ENCODE measurements around the gene SLC6A19. TPM values are rescaled to one million over a fixed set of nuclear protein-coding genes. Genes with fewer than 3 reads are reported as not detected.
A peak's percentile ranks its signal among the peaks of the same experiment; 100 is the strongest.

The SLC6A19 gene
- total and polyA plus RNA-seq, 2 of the 13 experiments (the other 11 are each of a cell fraction or from before 2014, with no cell fraction given), result 0.02 TPM; not detected in 1

DNA sequence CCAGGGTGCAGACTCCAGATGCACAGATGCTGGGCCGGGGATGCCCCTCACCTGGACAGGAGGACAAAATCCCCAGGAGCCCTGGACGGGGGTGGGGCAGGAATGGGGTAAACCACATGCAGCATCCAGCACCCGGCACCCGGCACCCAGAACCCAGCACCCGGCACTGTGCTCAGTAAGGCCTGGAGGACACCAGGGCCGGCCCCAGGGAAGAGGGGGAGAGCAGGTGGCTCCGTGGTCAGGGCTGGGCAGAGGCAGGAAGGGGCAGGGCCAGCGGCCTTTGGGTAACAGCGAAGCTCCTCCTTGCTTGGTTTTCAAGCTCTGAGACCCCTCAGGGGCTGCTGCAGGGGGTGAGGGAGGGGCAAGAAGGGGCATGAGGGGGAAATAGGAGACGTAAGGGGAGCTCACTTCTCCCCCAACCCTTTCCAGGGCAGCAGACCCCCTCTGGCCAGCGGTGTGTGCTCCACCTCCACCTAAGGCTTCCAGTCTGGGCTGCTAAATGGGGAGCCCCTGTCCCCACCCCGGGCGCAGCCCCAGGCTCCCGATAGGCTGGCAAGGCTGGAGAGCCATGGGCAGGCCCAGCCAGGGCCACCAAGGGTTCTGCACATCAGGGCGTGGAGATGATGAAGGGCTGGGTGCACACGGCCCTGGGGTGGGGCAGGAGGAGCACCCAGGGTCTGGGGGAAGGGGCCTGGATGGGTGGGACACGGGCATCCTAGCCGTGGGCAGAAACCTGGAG lies 17.8 kb upstream of the SLC6A19 start:
- Histone ChIP-seq H3K36me3 (replicated peaks in 1 of 2; ENCODE audit: control insufficient read depth in 1 of 2, insufficient read depth in 2 of 2, low read length in 2 of 2) (no peaks in the 10 kb centered on the region), H3K27ac (ENCODE audit: extremely low read length, insufficient read depth, low read length) (peak overlapping the region; percentile 99), H3K9me3 (ENCODE audit: low read length) (no peaks in the 10 kb centered on the region), H3K9ac (ENCODE audit: insufficient read depth, low read depth, low read length) (peak overlapping the region; percentile 83), H3K79me2 (ENCODE audit: insufficient read depth, low read length) (no peaks in the 10 kb centered on the region), H3K27me3 (ENCODE audit: control insufficient read depth in 1 of 2, insufficient read depth in 2 of 2, low read length in 2 of 2) (no peaks in the 10 kb centered on the region; a peak in 1 of 5 replicates), H3K4me3 (replicated peaks in 1 of 3; ENCODE audit: insufficient read depth in 1 of 3, low read depth in 2 of 3, low read length in 3 of 3) (peak overlapping the region; percentile 39 to 79 (median 74); a peak in 5 of 6 replicates), H2AFZ (ENCODE audit: low read length) (no peak overlapping the region), H4K20me1 (ENCODE audit: insufficient read depth, low read length) (no peaks in the 10 kb centered on the region), H3K4me1 (ENCODE audit: insufficient read depth, low read length) (peaks cover 89% of the 10 kb centered on the region), H3K4me2 (ENCODE audit: low read depth, low read length) (peak overlapping the region; percentile 91)
- POLR2A ChIA-PET, result interaction anchor here (0.8 to 3.6 kb wide), 14 partner anchors 10 to 451 kb away, joined by 3 to 47 read pairs (median 6); partner anchors contain the start of genes BRD9, SLC6A19 and TRIP13
- ATAC-seq (peak; percentile 51), DNase-seq (ENCODE audit: low spot score) (no peak), FAIRE-seq (no peak)
- 11% methylated on average over 13 of the region's 18 CpGs for WGBS (ENCODE audit: low lambda C conversion rate)
- in situ Hi-C loops (cut with HindIII; ENCODE audit: extremely low pct_ligation_motif_present, low pct_unique_long_range_greater_than_20kb), result no loop called here
- intact Hi-C loops (cut with micrococcal nuclease; ENCODE audit: unreplicated experiment), result loop anchor here (1.0 kb wide), 1 partner anchor 9 kb away; no protein-coding TSS in a partner anchor
- CTCF ChIA-PET (ENCODE audit: low intra/inter-chr PET ratio, low total read pairs), result no interaction called here
- no TSS peak for BruUV-seq (replicated peaks)
- TF ChIP-seq AGO1 (IDR thresholded peaks at IDR 0.05; ENCODE audit: low read depth, low read length, poor library complexity, severe bottlenecking) (peak; percentile 27), DNMT1 (CRISPR knock-in tag; IDR thresholded peaks at IDR 0.05) (no peak), MED8 (CRISPR knock-in tag; IDR thresholded peaks at IDR 0.05; ENCODE audit: insufficient replicate concordance) (peak; percentile 28), ZNF776 (CRISPR knock-in tag; IDR thresholded peaks at IDR 0.05) (peak; percentile 58; the same call in 1 of the 2 replicates), MTF2 (CRISPR knock-in tag; IDR thresholded peaks at IDR 0.05; ENCODE audit: borderline replicate concordance) (0 out of 2 replicates have a peak, but pooled peaks have one; percentile 37), SSRP1 (CRISPR knock-in tag; IDR thresholded peaks at IDR 0.05) (no peak), ZNF749 (CRISPR knock-in tag; IDR thresholded peaks at IDR 0.05; ENCODE audit: borderline replicate concordance) (no peak), ZNF564 (CRISPR knock-in tag; IDR thresholded peaks at IDR 0.05) (0 out of 2 replicates have a peak, but pooled peaks have one; percentile 8), ZNF263 (CRISPR knock-in tag; IDR thresholded peaks at IDR 0.05) (peak; percentile 69), RBFOX2 (IDR thresholded peaks at IDR 0.05; ENCODE audit: low read depth, low read length) (peak; percentile 71), ZNF850 (CRISPR knock-in tag; conservative IDR thresholded peaks at IDR 0.05) (no peak), HOXA3 (CRISPR knock-in tag; IDR thresholded peaks at IDR 0.05) (0 out of 2 replicates have a peak, but pooled peaks have one; percentile 6), ELF4 (CRISPR knock-in tag; IDR thresholded peaks at IDR 0.05; ENCODE audit: borderline replicate concordance) (0 out of 2 replicates have a peak, but pooled peaks have one; percentile 33), ZNF333 (CRISPR knock-in tag; IDR thresholded peaks at IDR 0.05; ENCODE audit: borderline replicate concordance) (0 out of 2 replicates have a peak, but pooled peaks have one; percentile 35), KAT8 (CRISPR knock-in tag; IDR thresholded peaks at IDR 0.05) (no peak), SNAI1 (CRISPR knock-in tag; IDR thresholded peaks at IDR 0.05; ENCODE audit: borderline replicate concordance) (0 out of 2 replicates have a peak, but pooled peaks have one; percentile 44), ZNF160 (CRISPR knock-in tag; IDR thresholded peaks at IDR 0.05) (0 out of 2 replicates have a peak, but pooled peaks have one; percentile 35), NFIB (CRISPR knock-in tag; IDR thresholded peaks at IDR 0.05; ENCODE audit: borderline replicate concordance) (no peak), POGZ (CRISPR knock-in tag; IDR thresholded peaks at IDR 0.05) (0 out of 2 replicates have a peak, but pooled peaks have one; percentile 9), SP140L (CRISPR knock-in tag; IDR thresholded peaks at IDR 0.05; ENCODE audit: borderline replicate concordance) (no peak)
- TF ChIP-seq, protein P1, sequence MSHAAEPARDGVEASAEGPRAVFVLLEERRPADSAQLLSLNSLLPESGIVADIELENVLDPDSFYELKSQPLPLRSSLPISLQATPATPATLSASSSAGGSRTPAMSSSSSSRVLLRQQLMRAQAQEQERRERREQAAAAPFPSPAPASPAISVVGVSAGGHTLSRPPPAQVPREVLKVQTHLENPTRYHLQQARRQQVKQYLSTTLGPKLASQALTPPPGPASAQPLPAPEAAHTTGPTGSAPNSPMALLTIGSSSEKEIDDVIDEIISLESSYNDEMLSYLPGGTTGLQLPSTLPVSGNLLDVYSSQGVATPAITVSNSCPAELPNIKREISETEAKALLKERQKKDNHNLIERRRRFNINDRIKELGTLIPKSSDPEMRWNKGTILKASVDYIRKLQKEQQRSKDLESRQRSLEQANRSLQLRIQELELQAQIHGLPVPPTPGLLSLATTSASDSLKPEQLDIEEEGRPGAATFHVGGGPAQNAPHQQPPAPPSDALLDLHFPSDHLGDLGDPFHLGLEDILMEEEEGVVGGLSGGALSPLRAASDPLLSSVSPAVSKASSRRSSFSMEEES (CRISPR knock-in tag; IDR thresholded peaks at IDR 0.05), result no peak

Data from HepG2 (cell line).